ENCODE data around the gene PIR.

The PIR gene

DNA sequence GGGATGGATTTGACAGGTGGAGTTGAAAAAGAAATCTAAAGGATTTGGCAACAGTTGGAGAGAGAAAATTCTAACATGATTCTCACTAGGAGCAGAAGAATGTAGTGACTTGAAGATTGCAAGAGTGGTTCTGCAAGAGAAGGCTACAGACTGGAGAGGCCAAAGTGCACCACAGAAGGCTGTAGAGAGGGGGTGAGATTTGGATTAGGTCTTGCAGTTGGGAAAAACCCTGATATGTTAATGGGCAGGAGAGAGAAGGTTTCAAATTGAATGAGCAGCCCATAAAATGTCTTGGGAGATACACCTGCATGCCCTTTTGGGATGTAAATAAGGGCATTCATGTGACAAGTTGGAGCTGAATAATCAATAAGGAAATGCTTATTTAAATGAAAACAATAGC lies 94.3 kb downstream of the PIR start:
- H3K9me3 ChIP-seq (ENCODE audit: control insufficient read depth, low read length) = no peaks in the 10 kb centered on the region
- H3K27ac ChIP-seq (ENCODE audit: low read depth, low read length, severe bottlenecking) = no peak overlapping the region
- H3K4me1 ChIP-seq (ENCODE audit: control insufficient read depth, insufficient read depth, low read length, poor library complexity, severe bottlenecking) = no peaks in the 10 kb centered on the region
- H3K4me3 ChIP-seq (ENCODE audit: extremely low read depth, insufficient read depth, low read length, poor library complexity, severe bottlenecking) = no peak overlapping the region
- H3K36me3 ChIP-seq (ENCODE audit: control insufficient read depth, insufficient read depth, low read length) = no peaks in the 10 kb centered on the region

DNA sequence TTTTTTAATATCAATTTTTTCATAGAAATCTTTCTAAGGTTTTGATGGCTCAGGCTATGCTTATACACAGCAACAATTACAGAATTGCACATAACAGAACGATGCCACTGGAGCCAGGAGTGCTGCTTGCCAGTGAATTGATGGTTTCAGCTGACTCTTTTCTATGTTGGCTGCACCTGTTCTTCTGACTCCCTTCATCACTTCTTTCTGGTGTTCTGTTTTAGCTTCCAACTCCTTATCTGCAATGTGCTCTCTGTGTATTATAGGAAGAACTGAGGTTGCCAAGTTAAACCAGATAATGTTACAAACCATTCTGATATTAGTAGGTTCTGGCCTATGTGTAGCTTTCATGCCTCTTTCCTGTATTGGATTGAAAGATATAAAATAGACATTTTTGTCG lies 97.3 kb downstream of the PIR start:
- Histone ChIP-seq H3K4me3 (ENCODE audit: extremely low read depth, insufficient read depth, low read length, poor library complexity, severe bottlenecking) (no peak overlapping the region), H3K36me3 (ENCODE audit: control insufficient read depth, insufficient read depth, low read length) (no peaks in the 10 kb centered on the region), H3K27ac (ENCODE audit: low read depth, low read length, severe bottlenecking) (no peak overlapping the region), H3K4me1 (ENCODE audit: control insufficient read depth, insufficient read depth, low read length, poor library complexity, severe bottlenecking) (no peaks in the 10 kb centered on the region), H3K9me3 (ENCODE audit: control insufficient read depth, low read length) (no peaks in the 10 kb centered on the region)
- WGBS, 2 experiments (ENCODE audit: insufficient coverage in 2 of 2) = 100% methylated on average over 1 of the region's 2 CpGs; no CpG with 5 or more reads in 1 of the 2 experiments

DNA sequence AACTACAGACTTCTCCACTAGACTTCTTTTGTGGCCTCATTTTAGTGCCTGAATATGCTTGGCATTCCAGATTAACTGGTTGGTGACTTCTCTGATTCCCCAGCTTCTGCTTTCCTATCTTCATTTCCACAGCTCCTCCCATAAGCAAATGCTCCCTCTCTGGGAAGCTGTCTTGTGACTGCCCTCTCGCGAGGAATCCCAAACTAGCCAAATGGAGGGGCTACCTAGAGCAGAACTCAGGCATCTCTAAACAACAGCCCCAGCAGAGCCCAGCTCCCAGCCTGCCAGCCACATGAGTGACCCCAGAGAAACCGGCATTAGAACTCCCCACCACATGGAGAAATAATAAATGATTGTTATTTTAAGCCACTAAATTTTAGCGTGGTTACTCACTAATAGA lies 101.3 kb downstream of the PIR start:
- no peak overlapping the region for H3K27ac ChIP-seq (ENCODE audit: low read depth, low read length, severe bottlenecking)
- no peaks in the 10 kb centered on the region for H3K9me3 ChIP-seq (ENCODE audit: control insufficient read depth, low read length)
- H3K36me3 ChIP-seq (ENCODE audit: control insufficient read depth, insufficient read depth, low read length) = no peaks in the 10 kb centered on the region
- H3K4me1 ChIP-seq (ENCODE audit: control insufficient read depth, insufficient read depth, low read length, poor library complexity, severe bottlenecking) = no peaks in the 10 kb centered on the region
- no peak overlapping the region for H3K4me3 ChIP-seq (ENCODE audit: extremely low read depth, insufficient read depth, low read length, poor library complexity, severe bottlenecking)
- no CpG with 5 or more reads among the region's 4 CpGs for WGBS, 2 experiments (ENCODE audit: insufficient coverage in 2 of 2)

DNA sequence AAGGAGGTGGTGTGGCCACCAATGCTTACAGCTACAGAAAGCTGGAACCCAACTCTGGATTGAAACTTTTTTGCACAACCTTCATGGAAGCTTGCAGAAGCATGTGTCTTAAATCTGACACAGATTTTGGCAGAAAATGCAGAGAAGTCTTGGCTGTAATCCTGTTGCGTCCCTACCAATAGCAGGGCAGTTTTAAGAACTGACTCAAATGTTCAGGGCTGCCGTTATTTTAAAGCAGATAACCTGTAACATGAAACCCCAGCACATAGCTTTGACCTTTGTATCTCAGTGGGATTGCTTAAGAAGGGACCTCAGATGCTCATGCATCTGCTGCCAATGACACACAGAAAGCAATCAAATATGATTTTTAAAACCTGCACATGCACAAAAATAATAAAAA lies 108.8 kb downstream of the PIR start, which contains the start of gene VEGFD:
VEGFD (minus strand) TSS at position 110 of the 400 bp plus-strand sequence. CDS start 467 bp downstream, outside the sequence.
- H3K27ac ChIP-seq (ENCODE audit: low read depth, low read length, severe bottlenecking) = no peak within 1 kb of the TSS
- WGBS, 2 experiments (ENCODE audit: insufficient coverage in 2 of 2) = 67 to 100% methylated on average over 1 of the region's 2 CpGs
- no peak within 1 kb of the TSS for H3K4me3 ChIP-seq (ENCODE audit: extremely low read depth, insufficient read depth, low read length, poor library complexity, severe bottlenecking)
- H3K36me3 ChIP-seq (ENCODE audit: control insufficient read depth, insufficient read depth, low read length) = no peaks in the 10 kb centered on the region
- no peaks in the 10 kb centered on the region for H3K9me3 ChIP-seq (ENCODE audit: control insufficient read depth, low read length)
- no peaks in the 10 kb centered on the region for H3K4me1 ChIP-seq (ENCODE audit: control insufficient read depth, insufficient read depth, low read length, poor library complexity, severe bottlenecking)

DNA sequence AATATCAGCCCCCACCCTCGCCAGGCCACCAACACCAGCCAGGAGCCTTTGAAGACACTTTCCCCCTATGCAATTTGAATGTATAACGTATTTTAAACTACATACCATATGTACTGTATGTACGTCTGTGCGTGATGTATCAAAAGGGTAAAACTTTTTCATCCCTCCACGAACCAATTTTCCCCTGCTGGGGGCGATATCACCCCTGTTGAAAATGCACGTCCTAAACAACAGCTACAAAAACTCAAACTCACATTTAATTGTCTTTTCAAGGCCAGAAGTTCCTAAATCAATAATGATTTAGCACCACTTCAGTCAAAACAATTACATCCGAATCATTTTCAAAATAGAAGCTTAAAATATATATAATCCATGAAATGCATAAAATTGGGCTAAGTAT lies 110.3 kb downstream of the PIR start:
- no peaks in the 10 kb centered on the region for H3K36me3 ChIP-seq (ENCODE audit: control insufficient read depth, insufficient read depth, low read length)
- no peaks in the 10 kb centered on the region for H3K9me3 ChIP-seq (ENCODE audit: control insufficient read depth, low read length)
- H3K4me1 ChIP-seq (ENCODE audit: control insufficient read depth, insufficient read depth, low read length, poor library complexity, severe bottlenecking) = no peaks in the 10 kb centered on the region
- no peak overlapping the region for H3K4me3 ChIP-seq (ENCODE audit: extremely low read depth, insufficient read depth, low read length, poor library complexity, severe bottlenecking)
- 83% methylated on average over 3 of the region's 8 CpGs; no CpG with 5 or more reads in 1 of the 2 experiments for WGBS, 2 experiments (ENCODE audit: insufficient coverage in 2 of 2)
- H3K27ac ChIP-seq (ENCODE audit: low read depth, low read length, severe bottlenecking) = no peak overlapping the region

DNA sequence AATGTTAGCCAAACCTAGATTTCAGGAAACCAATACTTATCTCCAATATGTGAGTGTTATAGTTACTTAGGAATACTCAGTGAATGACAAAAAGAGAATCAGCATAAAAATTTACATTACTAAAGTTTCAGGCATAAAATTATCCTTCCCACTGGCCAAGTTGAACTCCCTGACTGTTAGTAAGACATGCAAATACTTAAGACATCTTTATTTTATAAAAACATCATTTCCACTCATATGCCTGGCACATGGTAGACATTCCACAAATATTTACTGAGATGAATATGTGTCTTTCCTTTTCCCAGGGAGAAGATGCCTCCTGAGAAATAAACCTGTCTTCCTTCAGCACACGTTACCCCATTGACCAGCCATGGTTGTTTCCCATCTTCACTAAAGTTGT lies 116.2 kb downstream of the PIR start:
- Histone ChIP-seq H3K27ac (ENCODE audit: low read depth, low read length, severe bottlenecking) (no peak overlapping the region), H3K36me3 (ENCODE audit: control insufficient read depth, insufficient read depth, low read length) (no peaks in the 10 kb centered on the region), H3K4me1 (ENCODE audit: control insufficient read depth, insufficient read depth, low read length, poor library complexity, severe bottlenecking) (no peaks in the 10 kb centered on the region), H3K4me3 (ENCODE audit: extremely low read depth, insufficient read depth, low read length, poor library complexity, severe bottlenecking) (no peak overlapping the region), H3K9me3 (ENCODE audit: control insufficient read depth, low read length) (no peaks in the 10 kb centered on the region)
- WGBS, 2 experiments (ENCODE audit: insufficient coverage in 2 of 2) = no CpG with 5 or more reads among the region's 1 CpG

DNA sequence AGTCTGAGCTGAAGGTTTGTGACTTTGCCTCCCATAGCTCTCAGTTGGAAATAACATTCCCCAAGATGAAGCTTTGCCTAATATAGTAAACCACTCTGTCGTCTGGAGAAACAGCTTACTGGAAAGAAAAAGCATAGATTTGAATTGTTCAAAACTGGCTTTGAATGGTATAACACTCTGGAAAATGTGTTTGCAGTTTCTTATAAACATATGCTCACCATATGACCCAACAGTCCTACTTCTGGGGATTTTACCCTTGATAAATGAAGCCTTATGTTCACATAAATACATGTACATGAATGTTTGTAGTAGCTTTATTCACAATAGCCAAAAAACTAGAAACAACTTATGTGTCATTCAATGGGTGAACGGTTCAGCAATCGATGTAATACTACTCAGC lies 119.2 kb downstream of the PIR start:
- no peaks in the 10 kb centered on the region for H3K9me3 ChIP-seq (ENCODE audit: control insufficient read depth, low read length)
- H3K36me3 ChIP-seq (ENCODE audit: control insufficient read depth, insufficient read depth, low read length) = no peaks in the 10 kb centered on the region
- no peak overlapping the region for H3K4me3 ChIP-seq (ENCODE audit: extremely low read depth, insufficient read depth, low read length, poor library complexity, severe bottlenecking)
- no peaks in the 10 kb centered on the region for H3K4me1 ChIP-seq (ENCODE audit: control insufficient read depth, insufficient read depth, low read length, poor library complexity, severe bottlenecking)
- H3K27ac ChIP-seq (ENCODE audit: low read depth, low read length, severe bottlenecking) = no peak overlapping the region
- WGBS, 2 experiments (ENCODE audit: insufficient coverage in 2 of 2) = no CpG with 5 or more reads among the region's 3 CpGs

DNA sequence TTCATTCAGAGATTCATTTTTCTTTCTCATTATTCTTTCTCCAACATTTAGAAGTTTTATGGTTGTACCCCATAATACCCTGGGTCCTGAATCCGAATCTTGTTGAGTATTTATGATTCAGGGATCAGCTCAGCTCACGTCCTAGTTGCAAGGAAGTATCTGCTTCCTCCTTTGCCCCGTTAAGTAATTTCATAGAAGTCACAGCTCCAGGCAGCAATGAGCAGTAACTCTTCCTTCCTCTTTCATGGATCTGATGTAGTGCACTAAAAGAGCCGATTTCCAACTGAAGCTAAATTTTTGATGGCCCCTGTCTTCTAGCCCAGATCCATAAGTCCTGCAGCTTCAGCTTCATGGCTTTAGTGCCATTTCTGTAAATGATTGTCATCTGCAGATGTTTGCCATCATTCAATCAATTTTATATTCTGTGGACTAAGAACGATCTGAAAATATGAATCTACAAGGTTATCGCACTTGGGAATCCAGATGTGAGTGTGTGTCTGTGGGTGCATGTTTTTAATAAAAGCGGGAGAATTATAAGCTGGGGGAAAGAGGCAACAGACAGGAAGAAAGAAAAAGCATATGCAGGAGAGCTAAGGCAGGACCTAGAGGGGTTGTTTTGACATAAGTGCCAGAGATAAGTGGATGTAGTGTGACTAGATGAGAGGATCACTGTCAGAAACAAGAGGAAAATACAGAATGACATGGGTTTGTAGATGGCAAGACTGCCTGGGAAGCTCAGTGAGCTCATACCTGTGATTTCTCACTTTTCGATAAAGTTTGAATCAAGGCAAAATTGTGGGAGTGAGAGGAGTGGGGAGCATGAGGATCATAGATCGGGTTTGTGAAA lies 126.4 kb downstream of the PIR start:
- H3K4me3 ChIP-seq (ENCODE audit: extremely low read depth, insufficient read depth, low read length, poor library complexity, severe bottlenecking) = no peak overlapping the region
- H3K9me3 ChIP-seq (ENCODE audit: control insufficient read depth, low read length) = no peaks in the 10 kb centered on the region
- no peaks in the 10 kb centered on the region for H3K4me1 ChIP-seq (ENCODE audit: control insufficient read depth, insufficient read depth, low read length, poor library complexity, severe bottlenecking)
- WGBS, 2 experiments (ENCODE audit: insufficient coverage in 2 of 2) = 93 to 96% methylated on average over 3 to 4 of the region's 9 CpGs
- no peak overlapping the region for H3K27ac ChIP-seq (ENCODE audit: low read depth, low read length, severe bottlenecking)
- H3K36me3 ChIP-seq (ENCODE audit: control insufficient read depth, insufficient read depth, low read length) = no peaks in the 10 kb centered on the region

DNA sequence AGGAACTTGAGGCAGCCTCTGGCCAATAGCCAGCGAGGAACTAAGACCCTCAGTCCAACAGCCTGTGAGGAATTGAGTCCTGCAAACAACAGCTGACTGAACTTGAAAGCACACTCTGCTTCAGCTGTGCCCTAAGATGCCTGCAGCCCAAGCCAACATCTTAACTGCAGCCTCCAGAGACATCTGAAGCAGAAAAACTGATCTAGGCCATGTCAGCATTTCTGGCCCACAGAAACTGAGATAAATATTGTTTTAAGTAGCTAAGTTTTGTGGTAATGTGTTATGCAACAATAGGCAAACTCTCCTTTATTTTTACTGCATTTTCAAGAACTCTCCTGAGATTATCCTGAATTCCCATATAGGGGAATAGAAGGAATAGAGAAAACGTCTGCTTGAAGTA lies 133.4 kb downstream of the PIR start:
- Histone ChIP-seq H3K4me3 (ENCODE audit: extremely low read depth, insufficient read depth, low read length, poor library complexity, severe bottlenecking) (no peak overlapping the region), H3K9me3 (ENCODE audit: control insufficient read depth, low read length) (no peaks in the 10 kb centered on the region), H3K27ac (ENCODE audit: low read depth, low read length, severe bottlenecking) (no peak overlapping the region), H3K36me3 (ENCODE audit: control insufficient read depth, insufficient read depth, low read length) (no peaks in the 10 kb centered on the region), H3K4me1 (ENCODE audit: control insufficient read depth, insufficient read depth, low read length, poor library complexity, severe bottlenecking) (no peaks in the 10 kb centered on the region)
- WGBS, 2 experiments (ENCODE audit: insufficient coverage in 2 of 2) = 80 to 100% methylated on average over 1 of the region's 2 CpGs

DNA sequence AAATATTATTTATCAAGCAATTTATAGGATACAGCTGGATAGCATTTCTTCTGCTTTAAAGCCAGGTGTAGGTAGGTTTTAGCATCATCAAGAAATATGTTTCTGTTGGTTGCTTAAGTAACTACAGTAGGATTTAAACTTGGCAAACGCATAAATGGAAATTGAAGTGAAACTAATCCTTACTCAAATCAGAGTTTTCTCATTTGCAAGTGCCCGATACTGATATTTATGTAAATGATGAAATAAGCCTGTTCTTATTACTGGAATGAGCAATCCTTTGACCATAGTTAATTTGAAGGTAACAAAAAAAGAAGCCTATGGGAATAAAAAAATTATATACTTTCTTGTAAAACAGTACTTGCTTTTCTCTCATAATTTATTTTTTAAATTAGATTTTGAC lies 134.6 kb downstream of the PIR start:
- Histone ChIP-seq H3K27ac (ENCODE audit: low read depth, low read length, severe bottlenecking) (no peak overlapping the region), H3K4me1 (ENCODE audit: control insufficient read depth, insufficient read depth, low read length, poor library complexity, severe bottlenecking) (no peaks in the 10 kb centered on the region), H3K9me3 (ENCODE audit: control insufficient read depth, low read length) (no peaks in the 10 kb centered on the region), H3K4me3 (ENCODE audit: extremely low read depth, insufficient read depth, low read length, poor library complexity, severe bottlenecking) (no peak overlapping the region), H3K36me3 (ENCODE audit: control insufficient read depth, insufficient read depth, low read length) (no peaks in the 10 kb centered on the region)
- WGBS, 2 experiments (ENCODE audit: insufficient coverage in 2 of 2) = no CpG with 5 or more reads among the region's 2 CpGs

DNA sequence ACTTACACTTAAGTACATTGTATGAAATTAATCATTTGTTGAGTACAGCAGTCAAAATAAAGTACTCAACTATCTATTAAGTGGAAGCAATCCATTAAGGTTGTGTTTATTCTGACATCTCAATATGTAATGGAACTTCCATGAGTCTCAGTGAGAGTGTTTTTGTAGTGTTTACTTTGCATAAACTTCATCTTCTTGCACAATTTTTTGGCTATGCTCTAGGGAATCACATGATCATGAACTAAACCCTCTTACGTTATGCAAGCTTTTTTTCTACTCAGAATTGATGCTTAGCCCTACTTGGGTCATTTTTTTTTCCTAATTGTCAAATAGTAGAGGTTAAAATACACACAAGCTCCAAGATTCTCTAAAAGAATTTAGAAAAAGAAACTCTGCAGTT lies 136.7 kb downstream of the PIR start:
- no peak overlapping the region for H3K27ac ChIP-seq (ENCODE audit: low read depth, low read length, severe bottlenecking)
- H3K9me3 ChIP-seq (ENCODE audit: control insufficient read depth, low read length) = no peaks in the 10 kb centered on the region
- WGBS, 2 experiments (ENCODE audit: insufficient coverage in 2 of 2) = no CpG with 5 or more reads among the region's 1 CpG
- no peaks in the 10 kb centered on the region for H3K4me1 ChIP-seq (ENCODE audit: control insufficient read depth, insufficient read depth, low read length, poor library complexity, severe bottlenecking)
- H3K36me3 ChIP-seq (ENCODE audit: control insufficient read depth, insufficient read depth, low read length) = no peaks in the 10 kb centered on the region
- H3K4me3 ChIP-seq (ENCODE audit: extremely low read depth, insufficient read depth, low read length, poor library complexity, severe bottlenecking) = no peak overlapping the region

Data from mesodermal cell (in vitro differentiated cells).